Dedifferentiated amniotic fluid mesenchymal stem cell (primary cell): ENCODE data around the gene DYRK1B.
"Not testable (repeated sequence)": the region's sequence is repeated elsewhere in the genome, so short reads cannot be mapped to it uniquely, and the experiment has no call there.

Experiments
- DNase-seq: peaks from one replicate; pipeline ENCODE4 v3.0.0-alpha.2; 2016; ENCODE audit errors: extremely low spot score

The DYRK1B gene

GRCh38 chr19:39833464-39834286, at the start of gene DYRK1B:
TSS of gene DYRK1B (minus strand) at chr19:39834162. CDS start at chr19:39831867, 2,295 bp downstream.
- DNase-seq, result peak; percentile 95

- DNase-seq, result not testable (repeated sequence)
Observed at GRCh38 chr19:39882645-39883044, 48.7 kb upstream of the DYRK1B start.

GRCh38 chr19:39881495-39882110, 47.6 kb upstream of the DYRK1B start:
- DNase-seq, result not testable (repeated sequence)

GRCh38 chr19:39880241-39880640, 46.3 kb upstream of the DYRK1B start:
- not testable (repeated sequence) for DNase-seq

- DNase-seq, result not testable (repeated sequence)
Observed at GRCh38 chr19:39879796-39880195, 45.8 kb upstream of the DYRK1B start.

- not testable (repeated sequence) for DNase-seq
Observed at GRCh38 chr19:39878866-39879265, 44.9 kb upstream of the DYRK1B start.

- DNase-seq, result no peak
Observed at GRCh38 chr19:39878398-39878797, 44.4 kb upstream of the DYRK1B start.

- DNase-seq, result not testable (repeated sequence)
Observed at GRCh38 chr19:39877982-39878381, 44.0 kb upstream of the DYRK1B start.

GRCh38 chr19:39877488-39877887, 43.5 kb upstream of the DYRK1B start:
- DNase-seq, result not testable (repeated sequence)

- DNase-seq, result not testable (repeated sequence)
Observed at GRCh38 chr19:39876486-39876885, 42.5 kb upstream of the DYRK1B start.

GRCh38 chr19:39875401-39875864, 41.5 kb upstream of the DYRK1B start:
- DNase-seq, result not testable (repeated sequence)

- DNase-seq, result no peak
Observed at GRCh38 chr19:39874404-39874803, 40.4 kb upstream of the DYRK1B start.

- DNase-seq, result no peak
Observed at GRCh38 chr19:39873385-39873784, 39.4 kb upstream of the DYRK1B start.

GRCh38 chr19:39871886-39872866, 38.2 kb upstream of the DYRK1B start:
- no peak for DNase-seq

- DNase-seq, result no peak
Observed at GRCh38 chr19:39871362-39871761, 37.4 kb upstream of the DYRK1B start.

GRCh38 chr19:39870171-39870971, 36.4 kb upstream of the DYRK1B start:
- no peak for DNase-seq

GRCh38 chr19:39867952-39868351, 34.0 kb upstream of the DYRK1B start:
- DNase-seq, result no peak

GRCh38 chr19:39867133-39867532, 33.2 kb upstream of the DYRK1B start:
- DNase-seq, result no peak

GRCh38 chr19:39865953-39866352, 32.0 kb upstream of the DYRK1B start:
- DNase-seq, result no peak

GRCh38 chr19:39865186-39865585, 31.2 kb upstream of the DYRK1B start:
- no peak for DNase-seq

- DNase-seq, result no peak
Observed at GRCh38 chr19:39864118-39864517, 30.2 kb upstream of the DYRK1B start.
